ENCODE data around the gene LGALS3BP. TPM values are rescaled to one million over a fixed set of nuclear protein-coding genes. Genes with fewer than 3 reads are reported as not detected.
"Not testable (repeated sequence)": the region's sequence is repeated elsewhere in the genome, so short reads cannot be mapped to it uniquely, and the experiment has no call there.

The LGALS3BP gene
- total RNA-seq, 1 donor from 2014 or later: 78.5 TPM

DNA sequence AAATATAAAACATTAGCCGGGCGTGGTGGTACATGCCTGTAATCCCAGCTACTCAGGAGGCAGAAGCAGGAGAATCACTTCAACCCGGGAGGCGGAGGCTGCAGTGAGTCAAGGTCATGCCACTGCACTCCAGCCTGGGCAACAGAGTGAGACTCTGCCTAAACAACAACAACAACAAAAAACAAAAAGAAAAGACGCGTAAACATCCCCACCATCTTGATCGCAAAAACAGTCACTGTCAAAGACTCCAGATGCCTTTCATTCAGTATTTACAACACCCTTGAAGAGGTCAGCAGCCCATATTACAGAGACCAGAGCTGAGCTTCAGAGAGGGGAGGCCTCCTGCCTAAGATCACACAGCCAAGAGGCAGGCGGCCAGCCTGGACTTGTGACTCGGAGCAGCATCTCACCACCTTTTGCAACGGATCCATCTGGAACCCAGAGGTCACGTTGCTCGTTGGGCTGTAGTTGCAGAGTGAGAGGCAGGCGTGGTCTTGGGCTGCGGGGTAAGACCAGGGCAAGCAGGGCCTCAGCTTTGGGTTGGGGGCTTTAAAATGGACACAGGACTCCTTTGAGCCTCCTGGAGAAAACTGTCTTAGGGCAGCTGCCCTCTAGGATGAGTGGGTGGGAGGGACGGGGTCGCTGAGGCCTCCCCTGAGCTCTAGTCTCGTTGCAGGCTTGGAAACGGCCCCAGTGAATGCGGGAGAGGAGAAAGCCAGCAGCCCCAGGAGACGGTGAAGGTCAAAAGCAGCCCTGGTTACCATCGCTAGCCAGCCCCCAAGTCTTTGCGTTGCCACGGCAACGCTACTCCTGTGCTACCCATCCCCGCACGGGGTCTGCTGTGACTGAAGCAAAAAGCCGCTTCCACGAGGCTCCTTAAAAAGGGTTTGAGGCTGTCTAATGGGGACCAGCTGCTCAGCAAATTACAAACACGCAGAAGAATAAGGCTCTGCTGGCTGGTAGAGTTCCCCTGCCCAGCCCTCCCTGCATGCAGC, 26.1 kb downstream of the LGALS3BP start:
- H3K4me3 Mint-ChIP-seq: no peak overlapping the region
- H3K9me3 Mint-ChIP-seq: peaks cover 18% of the 10 kb centered on the region
- DNase-seq (ENCODE audit: low spot score): no peak
- H3K4me1 Mint-ChIP-seq (ENCODE audit: low read depth): no peaks in the 10 kb centered on the region
- H3K27ac Mint-ChIP-seq: no peak overlapping the region
- peaks cover 3% of the 10 kb centered on the region for H3K27me3 Mint-ChIP-seq (ENCODE audit: insufficient read depth)
- H3K36me3 Mint-ChIP-seq (ENCODE audit: low read depth): no peaks in the 10 kb centered on the region
- intact Hi-C loops (cut with micrococcal nuclease): no loop called here

DNA sequence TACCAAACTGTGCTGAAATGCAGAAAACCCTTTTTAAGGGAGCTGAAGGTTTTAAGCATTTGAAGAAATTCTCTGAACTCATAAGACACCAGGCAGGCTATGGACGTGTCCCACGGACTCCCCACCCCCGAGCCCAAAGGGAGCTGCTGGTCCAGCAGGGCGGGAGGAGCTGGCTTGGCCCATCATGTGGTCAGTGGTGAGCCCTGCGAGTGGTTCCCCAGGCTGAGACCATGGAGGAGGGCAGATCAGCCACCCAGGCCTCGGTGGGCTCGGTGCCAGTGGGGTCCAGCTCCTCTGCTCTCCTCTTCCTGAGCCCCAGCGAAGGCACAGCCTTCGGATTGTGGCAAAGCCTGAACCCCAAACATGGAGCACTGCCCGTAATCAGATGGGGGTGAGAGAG, 27.0 kb downstream of the LGALS3BP start:
- Mint-ChIP-seq H3K36me3 (ENCODE audit: low read depth) (no peaks in the 10 kb centered on the region), H3K9me3 (peaks cover 18% of the 10 kb centered on the region), H3K4me1 (ENCODE audit: low read depth) (no peaks in the 10 kb centered on the region), H3K27me3 (ENCODE audit: insufficient read depth) (peaks cover 5% of the 10 kb centered on the region), H3K27ac (no peak overlapping the region), H3K4me3 (no peak overlapping the region)
- intact Hi-C loops (cut with micrococcal nuclease): no loop called here
- DNase-seq (ENCODE audit: low spot score): no peak

DNA sequence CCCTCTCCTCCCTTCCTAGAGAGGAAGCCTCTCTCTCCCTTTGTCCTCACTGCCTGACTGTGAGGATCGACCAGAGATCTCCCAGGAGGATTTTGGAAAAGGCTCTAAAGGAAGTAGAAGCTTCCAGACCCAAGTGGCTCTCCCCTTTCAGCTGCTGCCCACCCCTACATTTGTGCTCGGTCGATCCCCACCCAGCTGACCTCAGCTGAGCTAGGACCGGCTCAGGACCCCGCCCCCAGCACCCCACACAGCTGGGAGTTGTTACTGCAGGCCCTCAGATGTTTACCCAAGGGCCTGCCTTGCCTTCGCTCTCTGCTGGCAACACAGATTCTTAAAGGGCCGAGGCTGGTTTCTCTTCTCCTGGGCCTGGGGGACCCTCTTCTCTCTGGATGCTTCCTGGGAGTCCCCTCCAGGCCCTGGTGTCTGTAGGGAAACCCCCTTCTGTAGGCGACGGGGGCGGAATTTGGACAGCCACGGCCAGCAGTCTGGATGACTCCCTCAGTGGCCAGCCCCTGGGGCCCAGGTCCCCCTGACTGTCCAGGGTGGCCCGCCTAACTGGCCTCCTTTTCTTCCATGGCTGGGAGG, 27.7 kb downstream of the LGALS3BP start:
- Mint-ChIP-seq H3K27ac (no peak overlapping the region), H3K4me3 (no peak overlapping the region), H3K9me3 (peaks cover 18% of the 10 kb centered on the region), H3K4me1 (ENCODE audit: low read depth) (no peaks in the 10 kb centered on the region), H3K36me3 (ENCODE audit: low read depth) (no peaks in the 10 kb centered on the region), H3K27me3 (ENCODE audit: insufficient read depth) (peaks cover 5% of the 10 kb centered on the region)
- DNase-seq (ENCODE audit: low spot score): no peak
- intact Hi-C loops (cut with micrococcal nuclease): no loop called here

DNA sequence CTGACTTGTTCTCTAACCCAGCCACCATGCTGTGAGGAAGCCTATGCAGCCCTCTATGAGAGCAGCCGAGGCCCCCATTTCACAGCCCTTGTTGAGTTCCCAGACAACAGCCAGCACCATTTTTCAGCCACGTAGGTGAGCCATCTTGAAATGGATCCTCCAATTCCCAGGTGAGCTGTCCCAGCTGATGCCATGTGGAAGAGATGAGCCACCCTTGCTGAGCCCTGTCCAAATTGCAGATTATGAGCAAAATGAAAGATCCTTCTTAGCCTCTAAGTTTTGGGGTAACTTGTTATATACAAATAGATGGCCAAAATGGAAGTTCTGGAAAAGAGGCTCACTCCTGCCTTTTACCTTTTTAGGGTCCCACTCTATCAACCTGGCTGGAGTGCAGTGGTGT, 28.9 kb downstream of the LGALS3BP start:
- Mint-ChIP-seq H3K36me3 (ENCODE audit: low read depth) (no peaks in the 10 kb centered on the region), H3K9me3 (peaks cover 18% of the 10 kb centered on the region), H3K27ac (no peak overlapping the region), H3K4me1 (ENCODE audit: low read depth) (no peaks in the 10 kb centered on the region), H3K27me3 (ENCODE audit: insufficient read depth) (peaks cover 5% of the 10 kb centered on the region), H3K4me3 (no peak overlapping the region)
- intact Hi-C loops (cut with micrococcal nuclease): no loop called here
- DNase-seq (ENCODE audit: low spot score): no peak

DNA sequence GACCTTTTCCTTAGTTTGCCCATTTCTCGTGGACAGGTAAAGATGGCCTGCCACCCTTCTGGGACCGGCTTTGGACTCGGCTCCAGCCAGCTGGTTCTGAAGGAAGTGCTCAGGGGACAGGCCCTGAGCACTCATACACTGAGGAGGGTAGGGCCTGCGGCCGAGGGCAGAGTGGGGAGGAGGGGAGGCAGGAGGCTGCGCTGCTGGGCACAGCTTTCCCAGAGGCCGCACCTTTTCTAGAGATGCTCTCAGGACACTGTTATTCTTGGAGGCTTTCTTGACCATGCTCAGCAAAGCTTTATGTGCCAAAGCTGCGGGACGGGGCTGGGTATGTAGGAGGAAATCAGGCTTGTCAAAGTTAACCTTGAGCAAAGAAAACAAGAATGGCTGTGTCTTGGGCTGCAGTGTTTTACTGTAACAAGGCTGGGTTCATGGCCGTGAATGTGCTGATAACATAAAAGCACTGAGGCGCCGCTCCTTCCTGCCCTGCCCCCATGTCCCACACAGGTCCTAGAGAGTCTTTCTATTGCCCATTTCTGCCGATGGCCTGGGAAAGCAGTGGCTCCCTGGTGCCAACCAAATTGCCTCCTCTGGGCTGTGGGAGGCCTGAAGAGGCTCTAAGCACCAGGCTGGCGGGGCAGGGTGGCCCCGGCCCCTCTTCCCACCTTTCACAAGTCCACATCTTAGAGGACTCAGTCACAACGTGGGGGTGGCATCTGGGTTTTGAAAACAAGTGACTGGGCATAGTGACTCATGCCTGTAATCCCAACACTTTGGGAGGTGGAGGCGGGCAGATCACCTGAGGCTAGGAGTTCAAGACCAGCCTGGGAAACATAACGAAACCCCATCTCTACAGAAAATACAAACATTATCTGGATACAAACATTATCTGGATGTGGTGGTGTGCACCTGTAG, 32.2 kb downstream of the LGALS3BP start:
- Mint-ChIP-seq H3K27me3 (ENCODE audit: insufficient read depth) (peaks cover 7% of the 10 kb centered on the region), H3K4me1 (ENCODE audit: low read depth) (no peaks in the 10 kb centered on the region), H3K9me3 (peaks cover 18% of the 10 kb centered on the region), H3K27ac (no peak overlapping the region), H3K4me3 (no peak overlapping the region), H3K36me3 (ENCODE audit: low read depth) (no peaks in the 10 kb centered on the region)
- intact Hi-C loops (cut with micrococcal nuclease): no loop called here
- DNase-seq (ENCODE audit: low spot score): no peak

DNA sequence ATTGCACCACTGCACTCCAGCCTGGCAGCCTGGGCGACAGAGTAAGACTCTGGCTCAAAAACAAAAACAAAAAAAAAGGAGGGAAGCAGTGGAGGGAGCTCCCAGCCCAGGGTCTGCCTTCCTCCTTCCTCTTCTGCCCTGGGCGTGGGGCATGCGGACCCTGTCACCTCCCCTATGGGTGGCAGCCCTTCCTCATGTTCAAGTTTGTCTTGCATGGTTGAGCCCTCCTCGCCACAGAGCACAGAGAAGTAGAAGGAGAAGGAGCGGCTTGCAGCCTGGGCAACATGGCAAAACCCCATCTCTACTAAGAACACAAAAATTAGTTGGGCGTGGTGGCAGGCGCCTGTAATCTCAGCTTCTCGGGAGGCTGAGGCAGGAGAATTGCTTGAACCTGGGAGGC, 33.1 kb downstream of the LGALS3BP start:
- Mint-ChIP-seq H3K4me3 (no peak overlapping the region), H3K36me3 (ENCODE audit: low read depth) (no peaks in the 10 kb centered on the region), H3K9me3 (peaks cover 18% of the 10 kb centered on the region), H3K4me1 (ENCODE audit: low read depth) (no peaks in the 10 kb centered on the region), H3K27ac (no peak overlapping the region), H3K27me3 (ENCODE audit: insufficient read depth) (peaks cover 7% of the 10 kb centered on the region)
- intact Hi-C loops (cut with micrococcal nuclease): no loop called here
- DNase-seq (ENCODE audit: low spot score): no peak

DNA sequence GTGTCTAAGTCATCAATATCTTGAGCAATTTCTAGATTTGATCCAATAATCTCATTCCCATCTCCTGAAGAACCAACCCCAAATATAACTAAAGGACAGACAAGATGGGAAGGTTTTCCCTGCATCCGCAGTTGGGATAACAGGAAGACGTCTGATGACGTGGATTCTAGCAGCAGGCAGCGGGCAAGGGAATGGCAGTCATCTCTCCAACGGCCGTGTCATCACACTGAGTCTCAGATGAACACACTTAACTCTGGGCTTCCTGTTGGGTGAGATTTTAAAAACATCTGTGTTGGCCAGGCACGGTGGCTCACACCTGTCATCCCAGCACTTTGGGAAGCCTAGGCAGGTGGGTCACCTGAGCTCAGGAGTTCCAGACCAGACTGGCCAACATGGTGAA, 33.6 kb downstream of the LGALS3BP start:
- Mint-ChIP-seq H3K4me3 (no peak overlapping the region), H3K4me1 (ENCODE audit: low read depth) (no peaks in the 10 kb centered on the region), H3K27me3 (ENCODE audit: insufficient read depth) (peaks cover 7% of the 10 kb centered on the region), H3K27ac (no peak overlapping the region), H3K9me3 (peaks cover 14% of the 10 kb centered on the region), H3K36me3 (ENCODE audit: low read depth) (no peaks in the 10 kb centered on the region)
- intact Hi-C loops (cut with micrococcal nuclease): no loop called here
- DNase-seq (ENCODE audit: low spot score): no peak

DNA sequence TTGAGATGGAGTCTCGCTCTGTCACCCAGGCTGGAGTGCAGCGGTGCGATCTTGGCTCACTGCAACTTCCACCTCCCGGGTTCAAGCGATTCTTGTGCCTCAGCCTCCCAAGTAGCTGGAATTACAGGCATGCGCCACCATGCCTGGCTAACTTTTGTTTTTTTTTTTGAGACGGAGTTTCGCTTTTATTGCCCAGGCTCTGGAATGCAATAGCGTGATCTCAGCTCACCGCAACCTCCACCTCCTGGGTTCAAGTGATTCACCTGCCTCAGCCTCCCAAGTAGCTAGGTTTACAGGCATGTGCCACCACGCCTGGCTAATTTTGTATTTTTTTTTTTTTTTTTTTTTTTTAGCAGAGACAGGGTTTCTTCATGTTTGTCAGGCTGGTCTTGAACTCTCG, 34.3 kb downstream of the LGALS3BP start:
- H3K36me3 Mint-ChIP-seq (ENCODE audit: low read depth); H3K27me3 Mint-ChIP-seq (ENCODE audit: insufficient read depth); DNase-seq (ENCODE audit: low spot score); H3K4me1 Mint-ChIP-seq (ENCODE audit: low read depth); H3K4me3 Mint-ChIP-seq; H3K9me3 Mint-ChIP-seq; intact Hi-C loops (cut with micrococcal nuclease); H3K27ac Mint-ChIP-seq: not testable (repeated sequence)

DNA sequence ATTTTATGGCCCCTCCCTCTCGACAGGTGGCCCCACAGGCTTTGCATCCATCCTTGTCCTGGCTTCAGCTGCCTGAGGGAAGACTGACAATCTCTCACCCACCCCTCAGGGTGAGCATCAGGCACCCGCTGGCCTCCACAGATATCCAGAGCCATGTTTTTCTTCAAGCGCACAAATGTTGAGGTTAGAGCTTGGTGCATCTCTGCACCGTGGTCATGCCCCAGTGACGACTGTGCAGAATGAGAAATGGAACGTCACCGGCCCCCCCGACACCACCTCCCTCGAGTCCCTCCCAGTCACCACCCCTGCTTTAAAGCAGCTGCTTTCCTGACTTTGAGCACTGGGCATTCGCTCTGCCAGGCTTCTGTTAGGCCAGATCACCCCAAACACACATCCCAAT, 34.8 kb downstream of the LGALS3BP start:
- H3K36me3 Mint-ChIP-seq (ENCODE audit: low read depth): no peaks in the 10 kb centered on the region

DNA sequence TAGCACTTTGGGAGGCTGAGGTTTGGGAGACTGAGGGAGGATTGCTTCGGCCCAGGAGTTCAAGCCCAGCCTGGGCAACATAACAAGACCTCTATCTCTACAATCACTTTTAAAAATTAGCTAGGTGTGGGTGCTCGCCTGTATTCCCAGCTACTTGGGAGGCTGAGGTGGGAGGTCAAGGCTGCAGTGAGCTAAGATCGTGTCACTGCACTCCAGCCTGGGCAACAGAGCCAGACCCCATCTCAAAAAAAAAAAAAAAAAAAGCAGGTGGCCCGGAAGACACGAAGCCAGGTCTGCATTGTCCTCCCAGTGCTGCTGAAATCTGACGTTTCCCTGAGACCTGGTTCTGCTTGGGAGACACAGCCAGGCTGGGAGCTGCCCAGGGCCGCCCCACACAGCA, 35.7 kb downstream of the LGALS3BP start:
- Mint-ChIP-seq H3K36me3 (ENCODE audit: low read depth) (no peaks in the 10 kb centered on the region), H3K4me1 (ENCODE audit: low read depth) (no peaks in the 10 kb centered on the region), H3K27me3 (ENCODE audit: insufficient read depth) (peaks cover 4% of the 10 kb centered on the region), H3K9me3 (no peaks in the 10 kb centered on the region), H3K4me3 (no peak overlapping the region), H3K27ac (no peak overlapping the region)
- no peak for DNase-seq (ENCODE audit: low spot score)
- intact Hi-C loops (cut with micrococcal nuclease): no loop called here

More for the DNA sequence above, 34.8 kb downstream of the LGALS3BP start:
- intact Hi-C loops (cut with micrococcal nuclease): no loop called here
- H3K4me3 Mint-ChIP-seq: no peak overlapping the region
- DNase-seq (ENCODE audit: low spot score): no peak
- no peak overlapping the region for H3K27ac Mint-ChIP-seq
- peaks cover 2% of the 10 kb centered on the region for H3K9me3 Mint-ChIP-seq
- H3K27me3 Mint-ChIP-seq (ENCODE audit: insufficient read depth): peaks cover 7% of the 10 kb centered on the region
- H3K4me1 Mint-ChIP-seq (ENCODE audit: low read depth): no peaks in the 10 kb centered on the region

DNA sequence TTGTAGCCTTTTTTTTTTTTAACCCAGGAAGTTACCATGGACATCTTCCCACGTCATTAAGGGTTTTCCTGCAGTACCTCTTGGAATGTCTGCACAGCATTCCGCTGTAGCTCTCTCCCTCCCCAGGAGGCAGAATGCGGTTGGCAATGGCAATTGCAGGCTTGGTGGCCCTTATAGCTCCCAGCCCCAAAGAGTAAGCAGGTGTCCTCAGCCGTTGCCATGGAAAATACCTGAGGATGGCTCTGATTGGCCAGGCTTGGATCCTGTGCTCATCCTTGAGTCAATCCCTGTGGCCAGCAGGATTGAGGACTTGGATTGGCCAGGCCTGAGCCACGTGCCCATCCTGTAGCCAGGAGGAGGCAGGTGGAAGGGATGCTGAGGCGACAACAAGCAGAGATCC, 39.0 kb downstream of the LGALS3BP start:
- no peak overlapping the region for H3K4me3 Mint-ChIP-seq
- H3K36me3 Mint-ChIP-seq (ENCODE audit: low read depth): no peaks in the 10 kb centered on the region
- intact Hi-C loops (cut with micrococcal nuclease): no loop called here
- no peak overlapping the region for H3K27ac Mint-ChIP-seq
- no peaks in the 10 kb centered on the region for H3K4me1 Mint-ChIP-seq (ENCODE audit: low read depth)
- no peak for DNase-seq (ENCODE audit: low spot score)
- H3K27me3 Mint-ChIP-seq (ENCODE audit: insufficient read depth): peaks cover 2% of the 10 kb centered on the region
- H3K9me3 Mint-ChIP-seq: no peaks in the 10 kb centered on the region

DNA sequence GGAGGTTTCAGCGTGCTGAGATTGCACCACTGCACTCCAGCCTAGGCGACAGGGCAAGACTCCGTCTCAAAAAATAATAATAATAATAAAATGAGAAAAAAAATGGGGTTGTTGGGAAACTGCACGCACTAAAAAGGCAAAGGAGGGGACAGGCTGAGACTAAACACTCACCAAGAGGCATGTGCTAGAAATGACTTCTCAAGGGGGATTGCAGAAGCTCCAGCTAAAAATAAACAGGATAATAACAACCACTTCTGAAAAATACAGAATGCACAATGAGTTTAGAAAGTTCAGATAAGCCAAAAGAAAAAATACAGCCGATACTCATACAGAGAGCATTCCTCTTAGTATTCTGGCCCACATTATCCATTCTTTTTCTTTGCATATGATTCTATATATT, 39.5 kb downstream of the LGALS3BP start:
- no peaks in the 10 kb centered on the region for H3K9me3 Mint-ChIP-seq
- intact Hi-C loops (cut with micrococcal nuclease): no loop called here
- H3K4me3 Mint-ChIP-seq: no peak overlapping the region
- no peak for DNase-seq (ENCODE audit: low spot score)
- H3K27me3 Mint-ChIP-seq (ENCODE audit: insufficient read depth): peaks cover 2% of the 10 kb centered on the region
- no peak overlapping the region for H3K27ac Mint-ChIP-seq
- no peaks in the 10 kb centered on the region for H3K4me1 Mint-ChIP-seq (ENCODE audit: low read depth)
- H3K36me3 Mint-ChIP-seq (ENCODE audit: low read depth): no peaks in the 10 kb centered on the region

DNA sequence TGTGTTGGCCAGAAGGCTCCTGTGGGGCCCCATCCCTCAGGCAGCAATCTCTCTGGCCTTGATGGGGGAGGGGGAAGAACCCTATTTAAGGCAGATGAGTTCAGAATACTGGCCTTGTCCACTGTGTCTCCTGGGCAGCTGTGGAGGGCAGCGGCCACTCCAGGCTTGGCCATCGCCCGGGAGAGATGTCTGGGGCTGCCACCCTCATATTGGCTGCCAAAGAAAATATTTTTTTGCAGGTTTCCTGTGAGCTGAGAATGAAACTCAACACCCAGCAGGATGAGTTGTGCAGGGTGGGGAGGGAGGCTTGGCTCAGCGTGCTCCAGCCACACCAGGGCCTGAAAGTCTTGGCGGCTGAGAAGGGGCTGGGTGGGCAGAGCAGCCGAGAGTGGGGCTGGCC, 40.1 kb downstream of the LGALS3BP start:
- no peaks in the 10 kb centered on the region for H3K4me1 Mint-ChIP-seq (ENCODE audit: low read depth)
- H3K27ac Mint-ChIP-seq: no peak overlapping the region
- H3K36me3 Mint-ChIP-seq (ENCODE audit: low read depth): no peaks in the 10 kb centered on the region
- no peak overlapping the region for H3K4me3 Mint-ChIP-seq
- H3K9me3 Mint-ChIP-seq: no peaks in the 10 kb centered on the region
- DNase-seq (ENCODE audit: low spot score): no peak
- intact Hi-C loops (cut with micrococcal nuclease): no loop called here
- H3K27me3 Mint-ChIP-seq (ENCODE audit: insufficient read depth): peaks cover 2% of the 10 kb centered on the region

Measured in activated T-helper 1 cell treated with anti-CD3 and anti-CD28 coated beads, Interleukin-12 subunit alpha, Interleukin-12 subunit beta, Interleukin-2, Interleukin-4 antibody, amounts not matched to agents 30 ng/mL and 10 ng/mL and 1 ng/mL, durations not matched to agents 14 hours and 24 hours and 36 hours (primary cell).